Liver (tissue), 9 donors: ENCODE data around the gene DROSHA. TPM values are rescaled to one million over a fixed set of nuclear protein-coding genes. Genes with fewer than 3 reads are reported as not detected.

Experiments
- DNase-seq: peaks from one replicate; pipeline ENCODE4 v3.0.0-alpha.2; 2017; ENCODE audit warnings: low spot score
- H3K27ac ChIP-seq, 2 donors: one replicate each; pipeline ENCODE4 v1.7.0; 2013; ENCODE audit warnings: inconsistent platforms in 2 of 2, low read length in 2 of 2, control low read depth in 1 of 2, low read depth in 1 of 2, mild to moderate bottlenecking in 1 of 2
- H3K27me3 ChIP-seq, 4 donors: one replicate each; pipeline versions ENCODE4 v1.6.1 to v1.7.0; 2013; ENCODE audit warnings: low read length in 3 of 4, inconsistent platforms in 1 of 4, mild to moderate bottlenecking in 1 of 4, moderate library complexity in 1 of 4; ENCODE audit not compliant: control insufficient read depth in 4 of 4, insufficient read depth in 4 of 4
- H3K36me3 ChIP-seq, 4 donors: one replicate each; pipeline versions ENCODE4 v1.6.1 to v1.7.0; 2013; ENCODE audit warnings: low read length in 3 of 4, mild to moderate bottlenecking in 3 of 4, low read depth in 1 of 4, moderate library complexity in 1 of 4; ENCODE audit not compliant: control insufficient read depth in 4 of 4, insufficient read depth in 3 of 4
- H3K4me1 ChIP-seq, 4 donors: one replicate each; pipeline versions ENCODE4 v1.6.1 to v1.7.0; 2013; ENCODE audit warnings: low read length in 3 of 4, mild to moderate bottlenecking in 3 of 4, moderate library complexity in 1 of 4; ENCODE audit not compliant: control insufficient read depth in 4 of 4, insufficient read depth in 4 of 4
- H3K4me3 ChIP-seq, 3 donors: one replicate each; pipeline versions ENCODE4 v1.6.1 to v1.7.0; 2013; ENCODE audit warnings: low read length in 3 of 3, control low read depth in 1 of 3, low read depth in 1 of 3, mild to moderate bottlenecking in 1 of 3
- H3K9ac ChIP-seq, 2 donors: one replicate each; pipeline ENCODE4 v1.7.0; 2013; ENCODE audit warnings: low read length in 2 of 2, mild to moderate bottlenecking in 2 of 2, moderate library complexity in 2 of 2, control low read depth in 1 of 2, low read depth in 1 of 2
- H3K9me3 ChIP-seq, 4 donors: one replicate each; pipeline versions ENCODE4 v1.6.1 to v1.7.0; 2013; ENCODE audit warnings: low read length in 3 of 4; ENCODE audit not compliant: control insufficient read depth in 4 of 4
- CTCF ChIP-seq: fragments of 150-350 bp; IDR thresholded peaks from 2 replicates; pipeline ENCODE4 v1.5.1; 2017; ENCODE audit warnings: improper control_type of control experiment, low read depth, low read length; ENCODE audit not compliant: missing input control
- EGR1 ChIP-seq, 2 donors: IDR thresholded peaks; 2 replicates each; pipeline ENCODE4 v1.6.1; 2016 to 2018; ENCODE audit warnings: antibody characterized with exemption in 2 of 2, low read depth in 2 of 2
- FOXA1 ChIP-seq: IDR thresholded peaks from 2 replicates; pipeline ENCODE4 v1.6.1; 2016; ENCODE audit warnings: antibody characterized with exemption
- FOXA2 ChIP-seq: IDR thresholded peaks from 2 replicates; pipeline ENCODE4 v1.6.1; 2016; ENCODE audit warnings: antibody characterized with exemption
- GABPA ChIP-seq, 2 donors: IDR thresholded peaks in 1 of 2; conservative IDR thresholded peaks in 1 of 2; 2 replicates each; pipeline ENCODE4 v1.6.1; 2016; ENCODE audit warnings: antibody characterized with exemption in 2 of 2, mild to moderate bottlenecking in 1 of 2, moderate library complexity in 1 of 2
- HNF4A ChIP-seq, 2 donors: conservative IDR thresholded peaks; 2 replicates each; pipeline ENCODE4 v1.6.1; 2016; ENCODE audit warnings: antibody characterized with exemption in 2 of 2, mild to moderate bottlenecking in 2 of 2
- HNF4G ChIP-seq: IDR thresholded peaks from 2 replicates; pipeline ENCODE4 v1.6.1; 2016; ENCODE audit warnings: antibody characterized with exemption
- JUND ChIP-seq, 2 donors: IDR thresholded peaks; 2 replicates each; pipeline ENCODE4 v1.6.1; 2016; ENCODE audit warnings: antibody characterized with exemption in 2 of 2
- MAX ChIP-seq: IDR thresholded peaks from 2 replicates; pipeline ENCODE4 v1.6.1; 2016; ENCODE audit warnings: antibody characterized with exemption
- NR2F2 ChIP-seq: IDR thresholded peaks from 2 replicates; pipeline ENCODE4 v1.6.1; 2016; ENCODE audit warnings: antibody characterized with exemption
- RAD21 ChIP-seq, 2 donors: IDR thresholded peaks; 2 replicates each; pipeline ENCODE4 v1.6.1; 2016; ENCODE audit warnings: antibody characterized with exemption in 2 of 2, mild to moderate bottlenecking in 2 of 2
- REST ChIP-seq: IDR thresholded peaks from 2 replicates; pipeline ENCODE4 v1.6.1; 2016; ENCODE audit warnings: antibody characterized with exemption, mild to moderate bottlenecking
- RXRA ChIP-seq, 2 donors: IDR thresholded peaks; 2 replicates each; pipeline ENCODE4 v1.6.1; 2017 to 2018; ENCODE audit warnings: antibody characterized with exemption in 2 of 2, mild to moderate bottlenecking in 1 of 2
- SP1 ChIP-seq: IDR thresholded peaks from 2 replicates; pipeline ENCODE4 v1.6.1; 2018; ENCODE audit warnings: antibody characterized with exemption, mild to moderate bottlenecking
- TAF1 ChIP-seq: conservative IDR thresholded peaks from 2 replicates; pipeline ENCODE4 v1.6.1; 2016; ENCODE audit warnings: antibody characterized with exemption, mild to moderate bottlenecking
- YY1 ChIP-seq: IDR thresholded peaks from 2 replicates; pipeline ENCODE4 v1.6.1; 2016; ENCODE audit warnings: antibody characterized with exemption, mild to moderate bottlenecking
- ZBTB33 ChIP-seq: IDR thresholded peaks from 2 replicates; pipeline ENCODE4 v1.6.1; 2016; ENCODE audit warnings: antibody characterized with exemption
- WGBS: extraction: QIAGEN DNeasy Blood & Tissue Kit; methylation state at CpG from one replicate; pipeline ENCODE4 v1.1.7; 2013; 5-methylcytosine and 5-hydroxymethylcytosine counted together
- polyA plus RNA-seq, 2 donors: library from polyadenylated mRNA; stranded (reverse) in 1 of 2; unstranded in 1 of 2; fragments of 200-250 nt in 1 of 2; fragments of >200 nt in 1 of 2; fragmentation: Nextera tagmentation in 1 of 2; extraction: Ambion mirVana in 1 of 2; gene quantifications; one replicate each; pipeline versions ENCODE4 v1.2.1 to v1.2.3, GENCODE V29; 2013 to 2015
- total RNA-seq, 2 donors: library from RNA; depleted of rRNA; stranded (reverse); fragments of >200 nt; gene quantifications; one replicate each; pipeline ENCODE4 v1.2.3, GENCODE V29; 2014
- TF ChIP-seq, protein P1 (sequence below): IDR thresholded peaks from 2 replicates; pipeline ENCODE4 v1.6.1; 2016; ENCODE audit warnings: antibody characterized with exemption
- donor health status: healthy.
- donor health status: healthy.
- donor health status: healthy.
- donor health status: healthy.
- donor health status: healthy.

Gene DROSHA
- total and polyA plus RNA-seq, 4 donors: 8.2 to 25.4 (median 15.4) TPM

- 82% methylated on average over 4 of the region's 4 CpGs for WGBS
- peaks cover 14 to 44% (median 32%) of the 10 kb centered on the region in 4 donors for H3K36me3 ChIP-seq
- H3K9me3 ChIP-seq: no peaks in the 10 kb centered on the region
- TF ChIP-seq ZBTB33 (no peak), NR2F2 (no peak), TAF1 (no peak), EGR1 (IDR thresholded peaks at IDR 0.05; ENCODE audit: low read depth in 2 of 2) (no peak), YY1 (no peak), RXRA (IDR thresholded peaks at IDR 0.05) (no peak), GABPA (IDR thresholded peaks at IDR 0.05 in 1 of 2, conservative IDR thresholded peaks at IDR 0.05 in 1 of 2) (no peak), HNF4A (conservative IDR thresholded peaks at IDR 0.05) (no peak), RAD21 (IDR thresholded peaks at IDR 0.05) (no peak), FOXA2 (no peak), CTCF (no peak), HNF4G (no peak), FOXA1 (no peak), JUND (IDR thresholded peaks at IDR 0.05) (no peak)
- no peak overlapping the region for H3K9ac ChIP-seq
- no peak overlapping the region for H3K27ac ChIP-seq
- no peak overlapping the region for H3K4me3 ChIP-seq
- H3K27me3 ChIP-seq: no peaks in the 10 kb centered on the region
- no peaks in the 10 kb centered on the region for H3K4me1 ChIP-seq
- no peak for DNase-seq
These were observed 39.0 kb downstream of the DROSHA start for GRCh38 chr5:31492869-31493268.

- H3K27ac ChIP-seq: no peak overlapping the region
- WGBS: 91% methylated on average over 2 of the region's 2 CpGs
- DNase-seq: no peak
- peaks cover 6 to 32% (median 19%) of the 10 kb centered on the region in 4 donors for H3K36me3 ChIP-seq
- H3K4me1 ChIP-seq: no peaks in the 10 kb centered on the region
- H3K27me3 ChIP-seq: no peaks in the 10 kb centered on the region
- no peak overlapping the region for H3K9ac ChIP-seq
- TF ChIP-seq YY1 (no peak), REST (no peak), JUND (IDR thresholded peaks at IDR 0.05) (no peak), HNF4G (no peak), RAD21 (IDR thresholded peaks at IDR 0.05) (no peak), FOXA2 (no peak), HNF4A (conservative IDR thresholded peaks at IDR 0.05) (no peak), MAX (no peak), TAF1 (no peak), SP1 (no peak), FOXA1 (no peak), GABPA (IDR thresholded peaks at IDR 0.05 in 1 of 2, conservative IDR thresholded peaks at IDR 0.05 in 1 of 2) (no peak), NR2F2 (no peak), ZBTB33 (no peak), RXRA (IDR thresholded peaks at IDR 0.05) (no peak), CTCF (no peak), EGR1 (IDR thresholded peaks at IDR 0.05; ENCODE audit: low read depth in 2 of 2) (no peak)
- TF ChIP-seq, protein P1, sequence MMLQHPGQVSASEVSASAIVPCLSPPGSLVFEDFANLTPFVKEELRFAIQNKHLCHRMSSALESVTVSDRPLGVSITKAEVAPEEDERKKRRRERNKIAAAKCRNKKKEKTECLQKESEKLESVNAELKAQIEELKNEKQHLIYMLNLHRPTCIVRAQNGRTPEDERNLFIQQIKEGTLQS: no peak
- H3K9me3 ChIP-seq: no peaks in the 10 kb centered on the region
- no peak overlapping the region for H3K4me3 ChIP-seq
These were observed 44.4 kb downstream of the DROSHA start for GRCh38 chr5:31487506-31487905.
